ENCODE measurements around the gene CDIP1.
A peak's percentile ranks its signal among the peaks of the same experiment; 100 is the strongest.

The CDIP1 gene

DNA sequence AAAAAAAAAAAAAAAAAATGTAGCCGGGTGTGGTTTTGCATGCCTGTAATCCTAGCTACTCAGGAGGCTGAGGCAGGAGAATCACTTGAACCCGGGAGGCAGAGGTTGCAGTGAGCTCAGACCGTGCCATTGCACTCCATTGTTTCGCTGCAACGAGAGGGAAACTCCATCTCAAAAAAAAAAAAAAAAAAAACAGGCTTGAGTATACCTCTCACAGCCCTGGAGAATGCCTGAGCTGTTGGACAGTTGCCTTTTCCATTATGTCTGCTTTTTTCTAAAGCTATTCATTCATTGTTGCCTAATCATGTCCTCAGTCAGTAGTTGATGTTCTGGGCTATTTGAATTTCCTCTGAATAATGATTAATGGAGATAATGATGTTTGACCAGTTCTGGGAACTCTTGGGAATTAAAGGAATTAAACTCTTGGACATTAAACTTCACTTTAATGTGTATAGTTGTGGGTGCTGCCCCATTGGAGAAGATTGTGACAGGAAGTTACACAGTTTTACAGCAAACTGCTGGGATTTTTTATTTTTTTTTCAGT, 50.5 kb downstream of the CDIP1 start:
- Histone ChIP-seq H3K36me3 (ENCODE audit: insufficient read depth, low read length) (peaks cover 7% of the 10 kb centered on the region; the same call in 1 of the 2 replicates), H3K4me3 (ENCODE audit: low read length) (no peak overlapping the region), H3K27me3 (ENCODE audit: insufficient read depth, low read length) (no peaks in the 10 kb centered on the region), H3K9ac (ENCODE audit: low read depth, low read length) (no peak overlapping the region), H3K27ac (ENCODE audit: low read depth, low read length) (no peak overlapping the region), H3K4me1 (ENCODE audit: insufficient read depth, low read length) (no peaks in the 10 kb centered on the region), H3K9me3 (ENCODE audit: insufficient read depth, low read depth, low read length) (no peaks in the 10 kb centered on the region)
- WGBS = 92% methylated on average over 5 of the region's 5 CpGs

DNA sequence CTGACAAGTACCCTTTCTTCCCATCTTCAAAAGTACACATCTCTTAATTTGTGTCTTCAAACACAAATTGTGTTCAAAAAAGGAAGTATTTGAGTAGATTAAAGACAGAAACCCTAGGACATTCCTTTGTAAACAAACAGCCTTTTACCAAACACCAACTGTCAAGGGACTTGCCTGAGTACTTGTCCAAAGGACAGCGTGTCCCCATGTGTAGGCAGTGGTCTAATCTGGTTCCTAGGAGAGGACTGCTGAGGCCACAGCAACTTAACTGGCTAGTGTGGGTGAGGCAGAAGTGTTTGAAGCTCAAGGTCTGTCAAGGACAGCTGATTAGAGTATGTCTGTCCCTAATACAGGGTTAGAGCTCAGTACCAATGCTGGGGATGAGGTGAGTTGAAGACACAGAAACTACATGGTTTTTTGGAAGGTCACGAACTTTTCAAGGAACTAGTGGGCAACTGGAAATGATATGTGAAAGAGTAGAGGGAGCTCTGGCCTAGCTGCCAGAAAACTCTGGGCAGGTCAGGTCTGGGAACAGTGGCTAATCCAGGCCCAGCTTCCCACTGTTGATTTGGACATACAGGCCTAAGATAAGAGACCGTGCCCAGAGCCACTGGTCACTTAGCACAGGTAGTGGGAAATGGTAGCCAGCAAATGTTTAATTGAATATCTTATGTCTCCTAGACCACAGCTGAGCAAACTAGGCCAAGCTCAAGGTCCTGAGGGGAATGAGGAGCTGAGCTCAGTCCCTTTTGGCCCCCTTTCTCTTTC, 52.3 kb downstream of the CDIP1 start:
- Histone ChIP-seq H3K27ac (ENCODE audit: low read depth, low read length) (no peak overlapping the region), H3K9me3 (ENCODE audit: insufficient read depth, low read depth, low read length) (no peaks in the 10 kb centered on the region), H3K36me3 (ENCODE audit: insufficient read depth, low read length) (peaks cover 7% of the 10 kb centered on the region; the same call in 1 of the 2 replicates), H3K4me1 (ENCODE audit: insufficient read depth, low read length) (no peaks in the 10 kb centered on the region), H3K27me3 (ENCODE audit: insufficient read depth, low read length) (no peaks in the 10 kb centered on the region), H3K4me3 (ENCODE audit: low read length) (no peak overlapping the region), H3K9ac (ENCODE audit: low read depth, low read length) (no peak overlapping the region; the same call in 1 of the 2 replicates)
- WGBS = 89% methylated on average over 3 of the region's 3 CpGs

DNA sequence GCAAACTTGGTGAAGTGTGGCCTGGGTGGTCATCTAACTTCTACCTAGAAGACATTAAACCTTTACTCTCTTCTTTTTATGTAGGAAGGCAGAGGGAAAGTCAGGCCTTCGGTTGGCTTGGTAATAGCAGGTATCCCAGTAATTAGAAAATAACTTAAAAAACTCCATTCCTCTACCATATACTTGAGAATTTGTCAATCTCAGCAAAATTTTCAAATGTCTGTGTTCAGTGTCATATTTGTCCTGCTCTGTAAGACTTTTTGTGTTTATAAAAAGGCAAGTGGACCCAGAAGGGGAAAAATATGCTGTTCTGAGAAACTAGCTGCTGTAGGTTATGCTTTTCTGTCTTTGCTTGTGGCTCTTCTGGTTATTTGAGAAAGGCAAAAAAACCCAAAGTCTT, 56.6 kb downstream of the CDIP1 start:
- H3K27me3 ChIP-seq (ENCODE audit: insufficient read depth, low read length) = no peaks in the 10 kb centered on the region
- peaks cover 7% of the 10 kb centered on the region; the same call in 1 of the 2 replicates for H3K36me3 ChIP-seq (ENCODE audit: insufficient read depth, low read length)
- WGBS = no CpG with 5 or more reads among the region's 1 CpG
- no peaks in the 10 kb centered on the region for H3K9me3 ChIP-seq (ENCODE audit: insufficient read depth, low read depth, low read length)
- H3K27ac ChIP-seq (ENCODE audit: low read depth, low read length) = no peak overlapping the region
- no peak overlapping the region for H3K9ac ChIP-seq (ENCODE audit: low read depth, low read length)
- no peak overlapping the region for H3K4me3 ChIP-seq (ENCODE audit: low read length)
- H3K4me1 ChIP-seq (ENCODE audit: insufficient read depth, low read length) = no peaks in the 10 kb centered on the region

DNA sequence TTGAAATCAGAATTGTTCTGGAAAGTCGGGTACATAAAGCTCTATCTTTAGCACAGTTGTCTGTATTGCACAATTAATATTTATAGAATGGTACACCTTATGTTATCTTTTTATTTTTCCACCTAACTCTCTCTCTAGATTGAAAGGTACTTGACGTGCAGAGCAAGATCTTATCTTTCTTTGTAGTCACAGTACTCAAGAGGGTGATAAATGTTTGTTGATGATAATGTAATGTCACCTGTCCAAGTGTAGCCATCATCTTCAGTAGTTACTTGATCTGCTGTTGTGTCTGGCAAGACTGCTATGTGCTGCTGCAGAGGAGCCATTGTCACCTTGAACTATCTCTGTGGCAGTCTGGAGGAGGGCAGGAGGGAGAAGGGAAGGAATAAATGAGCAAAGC, 57.0 kb downstream of the CDIP1 start:
- 93% methylated on average over 2 of the region's 2 CpGs for WGBS
- Histone ChIP-seq H3K36me3 (ENCODE audit: insufficient read depth, low read length) (peaks cover 7% of the 10 kb centered on the region; the same call in 1 of the 2 replicates), H3K4me3 (ENCODE audit: low read length) (no peak overlapping the region)

DNA sequence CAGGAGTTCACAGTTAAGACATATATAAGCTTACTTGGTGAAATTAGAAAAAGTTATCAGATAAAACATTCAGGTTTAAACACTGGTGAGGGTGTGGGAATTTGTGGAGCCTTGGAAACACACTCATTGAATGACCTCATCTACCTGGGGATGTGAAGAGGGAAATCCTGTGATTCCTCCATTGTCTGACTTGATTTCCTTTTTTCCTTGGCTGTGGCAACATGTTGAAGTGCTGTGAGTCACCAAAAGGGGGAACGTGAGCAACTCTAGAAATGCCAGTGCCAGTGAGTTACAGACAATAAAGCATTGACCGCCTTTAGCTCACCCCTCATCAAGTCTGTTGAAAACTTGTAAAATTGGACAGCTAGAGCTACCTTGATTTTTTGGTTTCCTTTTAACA, 60.6 kb downstream of the CDIP1 start:
- H3K9me3 ChIP-seq (ENCODE audit: insufficient read depth, low read depth, low read length) = peaks cover 5% of the 10 kb centered on the region; the same call in 1 of the 2 replicates
- H3K27ac ChIP-seq (ENCODE audit: low read depth, low read length) = no peak overlapping the region
- no peaks in the 10 kb centered on the region for H3K36me3 ChIP-seq (ENCODE audit: insufficient read depth, low read length)
- H3K9ac ChIP-seq (ENCODE audit: low read depth, low read length) = no peak overlapping the region
- WGBS = 69% methylated on average over 2 of the region's 2 CpGs
- 0 out of 2 replicates have a peak, but pooled peaks cover 5% of the 10 kb centered on the region for H3K27me3 ChIP-seq (ENCODE audit: insufficient read depth, low read length)
- no peaks in the 10 kb centered on the region for H3K4me1 ChIP-seq (ENCODE audit: insufficient read depth, low read length)
- H3K4me3 ChIP-seq (ENCODE audit: low read length) = no peak overlapping the region

More for the DNA sequence above, 57.0 kb downstream of the CDIP1 start:
- no peaks in the 10 kb centered on the region for H3K9me3 ChIP-seq (ENCODE audit: insufficient read depth, low read depth, low read length)
- no peaks in the 10 kb centered on the region for H3K4me1 ChIP-seq (ENCODE audit: insufficient read depth, low read length)
- no peaks in the 10 kb centered on the region for H3K27me3 ChIP-seq (ENCODE audit: insufficient read depth, low read length)
- H3K9ac ChIP-seq (ENCODE audit: low read depth, low read length) = no peak overlapping the region
- H3K27ac ChIP-seq (ENCODE audit: low read depth, low read length) = no peak overlapping the region

DNA sequence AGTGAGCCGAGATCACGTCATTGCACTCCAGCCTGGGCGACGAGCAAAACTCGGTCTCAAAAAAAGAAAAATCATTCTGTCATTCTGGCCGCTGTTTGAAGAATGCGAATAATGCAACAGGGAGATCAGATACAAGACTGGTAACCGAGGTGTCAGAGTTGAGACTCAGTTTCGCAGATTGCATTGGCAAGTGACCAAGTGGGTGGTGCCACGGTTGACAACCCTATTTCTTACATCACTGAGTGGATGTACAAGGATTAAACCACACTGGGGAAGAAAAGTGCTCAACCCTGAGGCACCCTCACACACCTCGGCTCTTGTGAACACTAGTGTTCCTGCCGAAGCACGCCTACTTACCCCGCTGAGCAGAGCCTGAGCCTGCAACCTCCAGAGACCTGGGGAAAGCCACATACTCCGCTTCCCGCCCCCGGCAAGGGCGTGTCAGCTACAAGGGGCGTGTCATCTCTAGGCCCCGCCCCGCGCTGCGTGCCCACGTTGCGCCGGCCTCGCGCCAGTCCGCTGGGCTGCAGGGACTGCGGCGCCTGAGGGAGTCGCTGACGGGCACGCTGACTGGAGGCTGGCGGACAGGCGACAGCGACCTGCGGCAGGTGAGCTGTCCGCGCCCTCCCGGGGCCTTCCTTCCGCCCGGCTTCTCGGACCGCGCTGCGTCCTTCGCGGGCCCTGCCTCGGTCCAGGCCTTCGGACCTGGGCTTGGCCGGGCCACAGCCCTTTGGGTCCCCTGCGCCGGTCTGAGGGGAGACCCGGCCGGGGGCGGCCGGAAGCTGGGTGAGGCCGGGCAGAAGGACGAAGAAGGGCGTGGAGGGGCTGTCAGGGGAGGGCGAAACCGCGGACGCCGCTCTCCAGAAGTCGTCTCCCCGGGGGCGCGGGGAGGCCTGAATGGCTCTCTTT, 62.4 kb downstream of the CDIP1 start, which contains the start of gene HMOX2:
Gene HMOX2, plus strand, starts transcription at position 519 of the 909 bp plus-strand sequence. CDS start 29,127 bp downstream, outside the sequence.
- Histone ChIP-seq H3K27ac (ENCODE audit: low read depth, low read length) (no peak within 1 kb of the TSS), H3K36me3 (ENCODE audit: insufficient read depth, low read length) (peaks cover 5% of the 10 kb centered on the region)
- WGBS = 12% methylated on average over 70 of the region's 70 CpGs

DNA sequence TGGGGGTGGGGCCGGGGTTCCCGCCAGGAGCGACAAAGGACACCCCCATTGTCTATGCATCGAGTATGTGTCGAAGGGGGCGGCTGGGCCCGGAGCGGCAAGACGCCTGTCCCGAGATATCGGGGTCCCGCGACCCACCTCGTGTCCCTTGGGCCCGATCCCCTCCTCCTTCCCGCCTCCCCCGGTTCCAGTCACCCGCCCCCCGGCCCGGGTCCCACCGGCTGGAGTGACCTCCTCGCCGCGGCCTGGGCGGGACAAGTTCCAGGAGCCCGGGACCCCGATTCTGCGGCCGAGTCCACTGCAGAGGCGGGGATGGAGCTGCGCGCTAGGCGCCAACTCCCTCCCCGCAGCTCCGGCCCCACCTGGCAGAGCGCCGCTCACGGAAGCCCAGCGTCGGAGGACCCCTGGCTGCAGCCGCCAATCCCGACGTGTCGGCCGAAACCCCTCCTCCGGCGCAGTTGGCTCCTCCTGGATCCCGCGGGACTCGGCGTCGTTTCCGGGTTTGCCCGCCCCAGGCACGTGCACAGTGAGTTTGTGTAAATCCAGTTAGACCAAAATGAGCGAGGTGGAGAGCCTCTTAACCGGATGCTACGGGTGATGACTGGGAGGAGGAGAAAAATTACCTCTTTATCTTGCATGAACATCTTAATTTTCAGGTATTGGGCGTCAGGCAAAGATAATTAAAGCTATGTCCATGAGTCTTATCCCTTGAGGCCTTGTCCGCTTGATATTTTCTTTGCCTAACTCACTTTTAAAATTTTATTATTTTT, 64.2 kb downstream of the CDIP1 start, which contains the start of gene NMRAL1:
Gene NMRAL1, minus strand, starts transcription at position 434 of the 770 bp plus-strand sequence. CDS start 493 bp downstream, outside the sequence.
- H3K9ac ChIP-seq (ENCODE audit: low read depth, low read length) = peak within 1 kb of the TSS; percentile 84
- 0 out of 2 replicates have a peak, but pooled peaks cover 5% of the 10 kb centered on the region for H3K27me3 ChIP-seq (ENCODE audit: insufficient read depth, low read length)
- H3K4me3 ChIP-seq (ENCODE audit: low read length) = peak within 1 kb of the TSS; percentile 71
- 4% methylated on average over 60 of the region's 60 CpGs for WGBS
- peak within 1 kb of the TSS; percentile 72 for H3K27ac ChIP-seq (ENCODE audit: low read depth, low read length)
- H3K36me3 ChIP-seq (ENCODE audit: insufficient read depth, low read length) = peaks cover 9% of the 10 kb centered on the region
- no peaks in the 10 kb centered on the region for H3K4me1 ChIP-seq (ENCODE audit: insufficient read depth, low read length)
- peaks cover 5% of the 10 kb centered on the region; the same call in 1 of the 2 replicates for H3K9me3 ChIP-seq (ENCODE audit: insufficient read depth, low read depth, low read length)

More for the DNA sequence above, 62.4 kb downstream of the CDIP1 start, which contains the start of gene HMOX2:
- Histone ChIP-seq H3K9me3 (ENCODE audit: insufficient read depth, low read depth, low read length) (peaks cover 5% of the 10 kb centered on the region; the same call in 1 of the 2 replicates), H3K4me1 (ENCODE audit: insufficient read depth, low read length) (no peaks in the 10 kb centered on the region), H3K4me3 (ENCODE audit: low read length) (peak within 1 kb of the TSS; percentile 67), H3K9ac (ENCODE audit: low read depth, low read length) (0 out of 2 replicates have a peak within 1 kb of the TSS, but pooled peaks have one; percentile 22), H3K27me3 (ENCODE audit: insufficient read depth, low read length) (0 out of 2 replicates have a peak, but pooled peaks cover 5% of the 10 kb centered on the region)

DNA sequence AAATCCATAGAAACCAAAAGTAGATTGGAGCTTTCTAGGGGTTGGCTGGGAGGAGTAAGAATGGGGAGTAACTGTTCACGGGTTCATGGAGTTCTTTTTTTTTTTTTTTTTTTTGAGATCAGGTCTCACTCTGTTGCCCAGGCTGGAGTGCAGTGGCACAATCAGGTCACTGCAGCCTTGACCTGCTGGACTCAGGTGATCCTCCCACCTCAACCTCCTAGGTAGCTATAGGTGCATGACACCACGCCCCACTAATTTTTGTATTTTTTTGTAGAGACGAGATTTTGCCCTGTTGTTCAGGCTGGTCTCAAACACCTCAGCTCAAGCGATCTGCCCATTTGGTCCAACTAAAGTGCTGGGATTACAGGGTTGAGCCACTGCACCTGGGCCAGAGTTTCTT, 65.7 kb downstream of the CDIP1 start:
- H3K4me3 ChIP-seq (ENCODE audit: low read length) = 0 out of 2 replicates have a peak overlapping the region, but pooled peaks have one; percentile 71
- H3K9ac ChIP-seq (ENCODE audit: low read depth, low read length) = no peak overlapping the region
- H3K36me3 ChIP-seq (ENCODE audit: insufficient read depth, low read length) = peaks cover 22% of the 10 kb centered on the region
- no peak overlapping the region for H3K27ac ChIP-seq (ENCODE audit: low read depth, low read length)
- H3K9me3 ChIP-seq (ENCODE audit: insufficient read depth, low read depth, low read length) = peaks cover 5% of the 10 kb centered on the region; the same call in 1 of the 2 replicates
- 64% methylated on average over 4 of the region's 4 CpGs for WGBS
- H3K27me3 ChIP-seq (ENCODE audit: insufficient read depth, low read length) = 0 out of 2 replicates have a peak, but pooled peaks cover 5% of the 10 kb centered on the region
- H3K4me1 ChIP-seq (ENCODE audit: insufficient read depth, low read length) = no peaks in the 10 kb centered on the region

DNA sequence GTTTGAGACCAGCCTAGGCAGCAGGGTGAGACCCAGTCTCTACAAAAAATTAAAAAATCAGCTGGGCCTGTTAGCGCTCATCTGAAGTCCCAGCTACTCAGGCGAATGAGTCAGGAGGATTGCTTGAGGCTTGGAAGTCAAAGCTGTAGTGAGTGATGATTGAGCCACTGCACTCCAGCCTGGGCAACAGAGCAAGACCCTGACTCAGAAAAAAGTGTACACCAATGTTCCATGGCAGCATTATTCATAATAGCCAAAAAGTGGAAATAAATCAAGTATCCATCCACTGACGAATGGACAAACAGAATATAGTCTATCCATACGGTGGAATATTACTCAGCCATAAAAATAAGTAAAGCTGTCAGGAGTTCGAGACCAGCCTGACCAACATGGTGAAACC, 66.7 kb downstream of the CDIP1 start:
- Histone ChIP-seq H3K27me3 (ENCODE audit: insufficient read depth, low read length) (0 out of 2 replicates have a peak, but pooled peaks cover 5% of the 10 kb centered on the region), H3K4me1 (ENCODE audit: insufficient read depth, low read length) (no peaks in the 10 kb centered on the region), H3K9me3 (ENCODE audit: insufficient read depth, low read depth, low read length) (peaks cover 5% of the 10 kb centered on the region; the same call in 1 of the 2 replicates), H3K36me3 (ENCODE audit: insufficient read depth, low read length) (peaks cover 30% of the 10 kb centered on the region), H3K27ac (ENCODE audit: low read depth, low read length) (no peak overlapping the region), H3K4me3 (ENCODE audit: low read length) (no peak overlapping the region), H3K9ac (ENCODE audit: low read depth, low read length) (no peak overlapping the region)
- 97% methylated on average over 5 of the region's 5 CpGs for WGBS

DNA sequence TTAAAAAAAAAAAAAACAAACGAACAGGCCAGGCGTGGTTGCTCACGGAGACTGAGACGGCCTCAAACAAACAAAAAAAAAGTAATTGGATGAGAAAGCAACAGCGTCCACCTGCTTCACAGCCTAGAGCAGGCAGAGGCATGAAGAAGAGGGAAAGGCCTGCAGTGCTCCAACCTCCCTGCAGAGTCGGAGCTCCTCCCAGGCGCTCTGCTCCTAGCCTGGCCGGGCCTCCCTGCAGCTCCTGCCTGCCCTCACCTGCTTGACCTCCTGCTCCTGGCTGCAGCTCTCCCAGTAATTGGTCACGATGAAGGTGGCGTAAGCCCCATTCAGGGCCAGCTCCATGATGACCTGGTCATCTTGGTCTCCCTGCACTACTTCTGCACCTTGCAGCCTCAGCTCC, 69.6 kb downstream of the CDIP1 start:
- Histone ChIP-seq H3K4me3 (ENCODE audit: low read length) (no peak overlapping the region), H3K9ac (ENCODE audit: low read depth, low read length) (no peak overlapping the region), H3K36me3 (ENCODE audit: insufficient read depth, low read length) (peaks cover 53% of the 10 kb centered on the region), H3K4me1 (ENCODE audit: insufficient read depth, low read length) (no peaks in the 10 kb centered on the region), H3K9me3 (ENCODE audit: insufficient read depth, low read depth, low read length) (no peaks in the 10 kb centered on the region), H3K27me3 (ENCODE audit: insufficient read depth, low read length) (no peaks in the 10 kb centered on the region), H3K27ac (ENCODE audit: low read depth, low read length) (no peak overlapping the region)
- WGBS = 94% methylated on average over 10 of the region's 10 CpGs

Data from HUES64 (cell line).